GM12801 (cell line): ENCODE results near the gene KICS2.

Experiments used
- TF ChIP-seq, protein P1 (sequence below): IDR thresholded peaks from one replicate; pipeline ENCODE4 v1.5.1; 2011; ENCODE audit warnings: control low read depth; ENCODE audit not compliant: insufficient read length; ENCODE audit errors: extremely low read depth

The KICS2 gene

DNA sequence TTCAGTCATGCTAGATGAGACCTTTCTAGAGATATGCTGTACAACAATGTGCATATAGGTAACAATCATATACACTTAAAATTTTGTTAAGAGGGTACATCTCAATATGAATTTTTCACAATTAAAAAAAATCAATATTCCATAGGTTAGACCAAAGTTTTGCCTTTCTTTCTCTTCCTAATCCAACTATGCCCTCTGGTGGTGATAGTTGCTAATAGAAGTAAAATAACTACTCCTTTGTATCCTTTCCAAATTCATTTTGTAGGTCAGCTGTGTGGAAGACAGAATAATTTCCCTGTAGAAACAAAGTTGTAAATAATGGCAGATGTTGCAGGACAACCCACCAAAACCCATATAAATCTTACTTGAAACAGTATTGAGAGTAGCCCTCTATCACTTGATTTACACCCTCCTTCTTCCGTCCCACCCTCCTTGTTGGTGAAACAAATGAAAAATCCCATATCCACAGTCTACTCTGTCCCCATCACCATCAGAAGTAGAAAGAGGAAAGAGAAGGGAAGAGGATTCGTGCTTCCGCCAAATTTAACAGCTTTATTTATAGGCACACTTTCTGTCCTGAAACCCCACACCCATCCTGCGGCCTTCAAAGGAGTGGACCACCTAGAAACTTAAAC, 34.2 kb upstream of the KICS2 start:
- TF ChIP-seq, protein P1, sequence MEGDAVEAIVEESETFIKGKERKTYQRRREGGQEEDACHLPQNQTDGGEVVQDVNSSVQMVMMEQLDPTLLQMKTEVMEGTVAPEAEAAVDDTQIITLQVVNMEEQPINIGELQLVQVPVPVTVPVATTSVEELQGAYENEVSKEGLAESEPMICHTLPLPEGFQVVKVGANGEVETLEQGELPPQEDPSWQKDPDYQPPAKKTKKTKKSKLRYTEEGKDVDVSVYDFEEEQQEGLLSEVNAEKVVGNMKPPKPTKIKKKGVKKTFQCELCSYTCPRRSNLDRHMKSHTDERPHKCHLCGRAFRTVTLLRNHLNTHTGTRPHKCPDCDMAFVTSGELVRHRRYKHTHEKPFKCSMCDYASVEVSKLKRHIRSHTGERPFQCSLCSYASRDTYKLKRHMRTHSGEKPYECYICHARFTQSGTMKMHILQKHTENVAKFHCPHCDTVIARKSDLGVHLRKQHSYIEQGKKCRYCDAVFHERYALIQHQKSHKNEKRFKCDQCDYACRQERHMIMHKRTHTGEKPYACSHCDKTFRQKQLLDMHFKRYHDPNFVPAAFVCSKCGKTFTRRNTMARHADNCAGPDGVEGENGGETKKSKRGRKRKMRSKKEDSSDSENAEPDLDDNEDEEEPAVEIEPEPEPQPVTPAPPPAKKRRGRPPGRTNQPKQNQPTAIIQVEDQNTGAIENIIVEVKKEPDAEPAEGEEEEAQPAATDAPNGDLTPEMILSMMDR: no peak

DNA sequence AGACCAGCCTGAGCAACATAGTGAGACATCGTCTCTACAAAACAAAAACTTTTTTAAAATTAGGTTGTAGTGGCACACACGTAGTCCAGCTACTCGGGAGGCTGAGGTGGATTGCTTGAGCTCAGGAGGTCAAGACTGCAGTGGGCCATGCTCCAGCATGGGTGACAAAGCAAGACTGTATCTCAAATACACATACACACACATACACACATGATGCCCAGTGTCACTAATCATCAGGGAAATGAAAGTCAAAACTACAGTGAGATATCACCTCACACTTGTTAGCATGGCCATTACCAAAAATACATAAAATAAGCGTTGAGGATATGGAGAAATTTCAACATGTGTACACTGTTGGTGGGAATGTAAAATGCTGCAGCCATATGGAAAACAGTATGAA, 33.2 kb upstream of the KICS2 start:
- TF ChIP-seq, protein P1: no peak

DNA sequence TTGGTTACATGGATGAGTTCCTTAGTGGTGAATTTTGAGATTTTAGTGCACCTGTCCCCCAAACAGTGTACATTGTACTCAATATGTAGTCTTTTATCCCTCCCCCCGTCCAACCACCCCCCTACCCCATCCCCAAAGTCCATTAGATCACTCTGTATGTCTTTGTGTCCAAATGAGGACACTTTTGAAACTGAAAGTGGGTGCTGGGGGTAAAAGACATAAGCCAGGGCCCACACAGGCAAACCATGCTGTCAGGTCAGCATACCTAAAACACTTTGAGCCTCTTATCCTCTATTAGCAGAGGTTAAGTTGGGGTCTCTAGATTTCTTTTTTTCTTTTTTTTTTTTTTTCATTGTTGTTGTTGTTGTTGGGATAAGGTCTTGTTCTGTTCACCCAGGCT, 31.3 kb upstream of the KICS2 start:
- TF ChIP-seq, protein P1: no peak

DNA sequence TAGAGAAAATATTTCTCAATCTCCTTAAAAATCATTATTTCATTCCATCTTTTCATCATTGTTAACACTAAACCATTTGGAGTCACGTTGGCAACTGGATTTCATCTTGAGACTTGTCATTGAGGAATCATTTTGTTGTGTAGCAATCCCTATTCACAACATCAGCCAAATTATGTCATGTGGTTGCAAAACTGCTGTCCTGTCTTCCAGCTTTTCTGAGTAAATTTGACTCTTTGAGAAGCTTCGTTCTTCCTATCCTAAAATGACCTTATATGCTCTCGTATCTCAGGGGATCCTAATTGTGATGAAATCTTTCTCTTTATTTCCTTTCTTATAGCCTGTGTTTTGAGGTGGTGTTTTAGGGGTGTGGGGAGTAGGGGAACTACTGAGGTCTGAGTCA, 30.6 kb upstream of the KICS2 start:
- TF ChIP-seq, protein P1: no peak

DNA sequence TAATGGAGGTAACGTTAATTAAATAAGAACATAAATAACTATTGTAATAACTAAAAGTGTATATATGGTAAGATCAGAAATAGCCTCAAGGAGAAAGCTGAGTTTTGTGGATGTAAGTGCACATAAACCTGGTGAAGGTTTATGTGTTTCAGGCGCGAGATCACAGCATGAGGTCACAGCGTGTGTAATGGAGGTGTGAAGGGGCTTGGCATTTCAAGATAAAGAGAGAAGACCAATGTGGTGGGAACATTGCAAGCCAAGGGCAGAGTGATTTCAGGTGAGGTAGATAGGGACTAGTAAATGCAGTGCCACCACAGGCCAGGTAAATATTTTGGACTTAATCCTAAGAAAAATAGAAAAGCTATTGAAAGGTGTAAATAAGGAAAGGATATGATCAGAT, 21.7 kb upstream of the KICS2 start:
- TF ChIP-seq, protein P1: no peak

DNA sequence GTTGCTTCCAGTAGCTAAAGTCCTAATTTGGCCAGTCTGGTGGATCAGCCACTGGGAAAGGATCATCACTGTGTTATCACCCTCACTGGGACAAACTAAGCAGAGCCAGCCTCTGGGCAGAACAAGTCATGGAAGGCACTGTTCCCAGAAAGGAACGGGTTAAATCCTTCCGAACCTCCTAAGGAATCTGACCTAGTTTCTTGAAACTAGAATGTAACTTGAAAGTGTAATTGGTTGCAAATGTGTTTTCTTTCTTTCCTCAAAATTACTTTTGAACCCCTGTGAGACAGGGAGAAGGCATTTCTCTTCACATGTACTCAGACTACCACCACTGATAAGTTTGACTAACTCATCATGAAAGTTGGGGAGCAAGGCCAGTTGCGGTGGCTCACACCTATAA, 18.7 kb upstream of the KICS2 start:
- TF ChIP-seq, protein P1: no peak

DNA sequence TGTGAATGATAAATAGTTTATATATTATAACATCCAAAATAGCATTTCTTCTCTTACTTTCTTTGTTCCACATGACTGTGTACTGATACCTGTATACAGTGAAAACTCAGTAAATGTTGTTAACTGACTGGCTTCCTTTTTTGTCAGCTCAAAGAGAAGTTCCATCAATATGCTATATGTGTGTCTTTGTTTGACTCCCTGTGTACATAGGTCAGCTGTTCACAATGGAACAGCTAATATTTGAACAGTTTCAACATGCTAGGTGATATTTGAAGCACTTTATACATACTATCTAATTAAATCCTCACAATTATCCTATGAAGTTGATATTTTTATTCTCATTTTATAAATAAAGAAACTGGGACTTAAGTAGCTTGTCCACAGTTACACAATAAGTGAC, 15.3 kb upstream of the KICS2 start:
- TF ChIP-seq, protein P1: no peak
